DND-41 (cell line): ENCODE measurements around the gene GSTP1.
A peak's percentile ranks its signal among the peaks of the same experiment; 100 is the strongest.
"Not testable (repeated sequence)": the region's sequence is repeated elsewhere in the genome, so short reads cannot be mapped to it uniquely, and the experiment has no call there.

Experiments used
- ATAC-seq: fragments of 200-7000 bp; cut with Tn5 transposase; 3 replicates; pipeline ENCODE4 v1.9.1; 2021; ENCODE audit warnings: low read depth; ENCODE audit not compliant: insufficient read depth
- DNase-seq: peaks from one replicate; pipeline ENCODE4 v3.0.0-alpha.2; 2020
- H2AFZ ChIP-seq: 2 replicates; pipeline ENCODE4 v1.6.0; 2012; ENCODE audit warnings: low read depth, low read length
- H3K27ac ChIP-seq: 2 replicates; pipeline ENCODE4 v1.5.1; 2012; ENCODE audit warnings: low read length, inconsistent platforms
- H3K27me3 ChIP-seq: fragments of 200-600 bp; sonication (generic); 2 replicates; pipeline ENCODE4 v1.6.0; 2012; ENCODE audit warnings: low read length, mild to moderate bottlenecking, inconsistent platforms; ENCODE audit not compliant: insufficient read depth, poor library complexity
- H3K36me3 ChIP-seq: 2 replicates; pipeline ENCODE4 v1.5.1; 2012; ENCODE audit warnings: low read length, inconsistent platforms; ENCODE audit not compliant: insufficient read depth
- H3K4me1 ChIP-seq: 2 replicates; pipeline ENCODE4 v1.5.1; 2012; ENCODE audit warnings: mild to moderate bottlenecking, low read length; ENCODE audit not compliant: insufficient read depth
- H3K4me2 ChIP-seq: 2 replicates; pipeline ENCODE4 v1.6.0; 2012; ENCODE audit warnings: mild to moderate bottlenecking, moderate library complexity, low read length, inconsistent platforms; ENCODE audit not compliant: insufficient read depth
- H3K4me3 ChIP-seq, 2 experiments: fragments of 200-600 bp in 1 of 2; shearing (Covaris generic) in 1 of 2; 2 replicates each; pipeline ENCODE4 v1.5.1; 2012 to 2016; ENCODE audit warnings: inconsistent platforms in 2 of 2, low read length in 2 of 2, mild to moderate bottlenecking in 2 of 2, low read depth in 1 of 2, moderate library complexity in 1 of 2
- H3K79me2 ChIP-seq: 2 replicates; pipeline ENCODE4 v1.6.0; 2012; ENCODE audit warnings: low read length, inconsistent platforms; ENCODE audit not compliant: insufficient read depth
- H3K9ac ChIP-seq: 2 replicates; pipeline ENCODE4 v1.6.0; 2012; ENCODE audit warnings: low read depth, mild to moderate bottlenecking, inconsistent platforms, low read length, moderate library complexity
- H3K9me3 ChIP-seq: 2 replicates; pipeline ENCODE4 v1.5.1; 2012; ENCODE audit warnings: low read length, moderate library complexity, mild to moderate bottlenecking, inconsistent platforms; ENCODE audit not compliant: insufficient read depth, severe bottlenecking
- H4K20me1 ChIP-seq: 2 replicates; pipeline ENCODE4 v1.6.0; 2012; ENCODE audit warnings: low read length; ENCODE audit not compliant: insufficient read depth
- CTCF ChIP-seq: IDR thresholded peaks from 2 replicates; pipeline ENCODE4 v1.5.1; 2012; ENCODE audit warnings: borderline replicate concordance, low read length, moderate library complexity, mild to moderate bottlenecking; ENCODE audit not compliant: poor library complexity, severe bottlenecking; ENCODE audit errors: extremely low read depth
- EZH2 ChIP-seq: IDR thresholded peaks from 3 replicates; pipeline ENCODE4 v1.6.1; 2012; ENCODE audit warnings: borderline replicate concordance, low read depth, mild to moderate bottlenecking, moderate library complexity, low read length, inconsistent platforms; ENCODE audit not compliant: severe bottlenecking

The GSTP1 gene

GRCh38 chr11:67621928-67622327 lies 38.3 kb downstream of the GSTP1 start:
- not testable (repeated sequence) for H3K27ac ChIP-seq, H3K9me3 ChIP-seq, ATAC-seq, H3K36me3 ChIP-seq, H2AFZ ChIP-seq, H4K20me1 ChIP-seq, DNase-seq, H3K27me3 ChIP-seq
- H3K4me1 ChIP-seq: peaks cover 53% of the 10 kb centered on the region
- H3K4me3 ChIP-seq: peak overlapping the region in 1 of 2 experiments; percentile 58; a peak in 2 of 4 replicates
- 0 out of 2 replicates have a peak overlapping the region, but pooled peaks have one; percentile 61 for H3K9ac ChIP-seq
- H3K4me2 ChIP-seq: peak overlapping the region; percentile 55
- peaks cover 19% of the 10 kb centered on the region for H3K79me2 ChIP-seq

GRCh38 chr11:67622905-67623304 lies 39.3 kb downstream of the GSTP1 start:
- peaks cover 21% of the 10 kb centered on the region for H3K79me2 ChIP-seq
- not testable (repeated sequence) for H3K9ac ChIP-seq, H3K4me2 ChIP-seq, H2AFZ ChIP-seq, H3K4me3 ChIP-seq, H3K27ac ChIP-seq, H4K20me1 ChIP-seq, H3K27me3 ChIP-seq, DNase-seq, H3K9me3 ChIP-seq, ATAC-seq
- peaks cover 57% of the 10 kb centered on the region for H3K4me1 ChIP-seq
- peaks cover 16% of the 10 kb centered on the region for H3K36me3 ChIP-seq

- H3K9me3 ChIP-seq, DNase-seq, H4K20me1 ChIP-seq, ATAC-seq, H3K9ac ChIP-seq, H3K27me3 ChIP-seq, H2AFZ ChIP-seq, H3K4me3 ChIP-seq: not testable (repeated sequence)
- peaks cover 59% of the 10 kb centered on the region for H3K4me1 ChIP-seq
- H3K4me2 ChIP-seq: peak overlapping the region; percentile 19
- H3K79me2 ChIP-seq: peaks cover 30% of the 10 kb centered on the region
- H3K36me3 ChIP-seq: peaks cover 25% of the 10 kb centered on the region
- 0 out of 2 replicates have a peak overlapping the region, but pooled peaks have one; percentile 31 for H3K27ac ChIP-seq
These were observed 40.2 kb downstream of the GSTP1 start for GRCh38 chr11:67623795-67624194.

GRCh38 chr11:67626131-67626833 lies 42.7 kb downstream of the GSTP1 start:
- not testable (repeated sequence) for H3K9me3 ChIP-seq, H3K4me3 ChIP-seq, H3K4me2 ChIP-seq, H2AFZ ChIP-seq, H4K20me1 ChIP-seq, H3K9ac ChIP-seq, ATAC-seq, H3K27me3 ChIP-seq
- H3K36me3 ChIP-seq: peaks cover 25% of the 10 kb centered on the region
- H3K79me2 ChIP-seq: peaks cover 30% of the 10 kb centered on the region
- peak overlapping the region; percentile 22; the same call in 1 of the 2 replicates for H3K27ac ChIP-seq
- H3K4me1 ChIP-seq: peaks cover 67% of the 10 kb centered on the region
- DNase-seq: peak; percentile 65

GRCh38 chr11:67626970-67627369 lies 43.4 kb downstream of the GSTP1 start:
- no peak for DNase-seq
- Histone ChIP-seq H3K4me2 (peak overlapping the region; percentile 88), H3K27ac (peak overlapping the region; percentile 97), H3K36me3 (peaks cover 25% of the 10 kb centered on the region), H4K20me1 (no peaks in the 10 kb centered on the region), H3K9me3 (no peaks in the 10 kb centered on the region), H3K4me3 (no peak overlapping the region; a peak in 1 of 4 replicates), H2AFZ (no peak overlapping the region), H3K4me1 (peaks cover 70% of the 10 kb centered on the region), H3K79me2 (peaks cover 25% of the 10 kb centered on the region), H3K9ac (peak overlapping the region; percentile 99; the same call in 1 of the 2 replicates), H3K27me3 (no peaks in the 10 kb centered on the region)
- TF ChIP-seq EZH2: no peak
- TF ChIP-seq CTCF: no peak
- ATAC-seq: no peak
